AG09319 (cell line): Measurements from ENCODE around the gene HOMER2.

Experiments
- DNase-seq: peaks from one replicate; pipeline ENCODE4 v3.0.0-alpha.2; 2010; ENCODE audit warnings: low read depth; ENCODE audit errors: extremely low read depth
- TF ChIP-seq, protein P1 (sequence below): IDR thresholded peaks from 2 replicates; pipeline ENCODE4 v1.5.1; 2011; ENCODE audit warnings: low read depth, mild to moderate bottlenecking, inconsistent platforms, low read length, moderate library complexity

Gene HOMER2

GRCh38 chr15:82849556-82850512 lies 102.7 kb downstream of the HOMER2 start:
- DNase-seq = peak; percentile 62

DNA sequence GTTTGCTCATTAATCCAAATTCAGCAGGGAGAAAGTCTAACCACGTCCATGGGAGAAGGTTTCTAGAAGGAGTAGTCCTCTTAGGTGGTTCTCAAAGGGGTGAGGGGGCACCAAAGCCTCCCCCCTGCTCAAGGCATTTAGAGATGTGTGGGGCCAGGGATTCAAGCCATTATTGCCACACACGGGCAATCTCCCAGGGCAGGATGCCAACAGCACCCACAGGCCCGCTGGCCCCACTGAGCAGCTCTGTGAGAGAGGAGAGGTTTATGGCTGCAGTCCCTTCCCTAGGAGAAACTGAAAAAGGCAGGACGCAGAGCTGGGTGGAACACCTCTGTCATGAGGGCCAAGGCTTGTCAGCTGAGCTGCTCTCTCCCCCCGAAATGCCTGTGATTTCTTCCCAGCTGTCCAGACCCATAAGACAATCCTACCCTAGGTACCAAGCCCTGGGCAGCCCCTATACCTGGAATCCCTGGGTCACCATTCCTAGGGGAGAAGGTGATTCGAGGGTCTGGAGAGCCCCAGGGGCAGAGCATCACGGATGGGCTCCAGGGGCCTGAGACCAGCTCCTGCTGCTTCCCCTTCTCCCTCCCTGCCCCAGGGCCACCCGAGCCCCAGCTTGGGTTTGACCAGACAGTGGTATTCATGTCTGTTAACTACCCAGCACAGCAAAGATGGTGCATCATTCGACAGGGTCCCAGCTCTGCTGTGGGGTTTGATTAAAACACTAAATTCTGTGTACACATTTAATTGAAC lies 104.1 kb downstream of the HOMER2 start:
- TF ChIP-seq, protein P1, sequence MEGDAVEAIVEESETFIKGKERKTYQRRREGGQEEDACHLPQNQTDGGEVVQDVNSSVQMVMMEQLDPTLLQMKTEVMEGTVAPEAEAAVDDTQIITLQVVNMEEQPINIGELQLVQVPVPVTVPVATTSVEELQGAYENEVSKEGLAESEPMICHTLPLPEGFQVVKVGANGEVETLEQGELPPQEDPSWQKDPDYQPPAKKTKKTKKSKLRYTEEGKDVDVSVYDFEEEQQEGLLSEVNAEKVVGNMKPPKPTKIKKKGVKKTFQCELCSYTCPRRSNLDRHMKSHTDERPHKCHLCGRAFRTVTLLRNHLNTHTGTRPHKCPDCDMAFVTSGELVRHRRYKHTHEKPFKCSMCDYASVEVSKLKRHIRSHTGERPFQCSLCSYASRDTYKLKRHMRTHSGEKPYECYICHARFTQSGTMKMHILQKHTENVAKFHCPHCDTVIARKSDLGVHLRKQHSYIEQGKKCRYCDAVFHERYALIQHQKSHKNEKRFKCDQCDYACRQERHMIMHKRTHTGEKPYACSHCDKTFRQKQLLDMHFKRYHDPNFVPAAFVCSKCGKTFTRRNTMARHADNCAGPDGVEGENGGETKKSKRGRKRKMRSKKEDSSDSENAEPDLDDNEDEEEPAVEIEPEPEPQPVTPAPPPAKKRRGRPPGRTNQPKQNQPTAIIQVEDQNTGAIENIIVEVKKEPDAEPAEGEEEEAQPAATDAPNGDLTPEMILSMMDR = no peak
- DNase-seq = no peak

More at GRCh38 chr15:82849556-82850512, 102.7 kb downstream of the HOMER2 start:
- TF ChIP-seq, protein P1 = peak; percentile 74

DNA sequence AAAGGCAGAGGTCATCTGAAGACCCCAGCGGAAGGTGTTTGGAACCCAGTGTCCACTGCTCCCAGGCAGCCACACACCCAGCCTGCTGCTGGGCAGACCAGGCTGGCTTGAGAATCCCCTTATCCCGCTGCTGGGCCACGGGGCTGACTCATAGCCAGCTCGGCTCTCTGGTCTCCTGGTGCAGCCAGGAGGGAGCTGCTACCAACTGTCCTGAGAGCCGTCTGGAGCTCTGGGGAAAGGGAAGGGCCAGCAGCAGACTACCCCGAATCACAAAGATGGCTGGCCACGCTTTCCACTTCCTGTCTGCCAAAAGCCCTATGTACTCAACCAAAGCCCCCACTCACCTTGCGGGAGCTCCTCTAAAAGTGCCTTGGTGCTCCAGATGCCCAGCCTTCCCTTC lies 104.8 kb downstream of the HOMER2 start:
- TF ChIP-seq, protein P1 = no peak
- DNase-seq = no peak

- TF ChIP-seq, protein P1 = no peak
- no peak for DNase-seq
These were observed 105.9 kb downstream of the HOMER2 start for GRCh38 chr15:82846621-82847020.

DNA sequence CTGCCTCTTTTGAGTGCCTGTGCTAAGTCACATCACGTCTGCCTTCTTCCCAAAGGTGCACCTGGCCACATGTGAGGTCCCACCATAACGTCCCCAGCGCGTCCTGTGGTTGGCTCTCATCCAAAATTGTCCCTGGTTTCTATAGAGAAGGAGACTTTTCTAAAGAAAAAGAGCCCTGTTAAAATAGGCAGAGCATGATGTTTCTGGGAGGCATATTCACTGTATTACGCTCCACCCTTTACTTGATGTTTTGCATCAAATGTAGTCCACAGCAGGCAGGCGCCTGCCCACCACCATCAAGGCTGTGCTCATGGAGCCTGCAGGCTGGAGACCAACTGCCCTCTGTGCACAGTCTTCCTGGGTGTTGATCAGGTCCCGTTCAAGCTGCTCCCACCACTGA lies 106.8 kb downstream of the HOMER2 start:
- DNase-seq = no peak
- TF ChIP-seq, protein P1 = no peak

DNA sequence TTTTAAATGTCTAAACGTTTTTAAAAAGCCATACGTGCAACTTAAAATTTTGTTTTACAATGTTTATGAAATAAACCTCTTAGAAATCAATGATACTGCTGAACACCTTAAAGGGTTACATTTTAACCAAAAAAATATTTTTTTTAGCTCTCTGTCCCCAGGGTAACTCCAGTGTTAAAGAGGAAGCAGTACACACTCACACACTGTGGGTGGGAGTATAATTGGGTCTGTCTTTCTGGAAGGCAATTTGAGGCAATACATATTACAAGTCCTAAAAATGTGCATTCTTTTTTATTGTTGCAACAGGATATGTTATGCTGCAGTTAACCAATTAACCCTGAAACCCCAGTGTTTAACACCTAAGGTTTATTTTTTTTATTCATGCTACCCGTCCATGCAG lies 109.0 kb downstream of the HOMER2 start:
- TF ChIP-seq, protein P1 = no peak
- DNase-seq = no peak

DNA sequence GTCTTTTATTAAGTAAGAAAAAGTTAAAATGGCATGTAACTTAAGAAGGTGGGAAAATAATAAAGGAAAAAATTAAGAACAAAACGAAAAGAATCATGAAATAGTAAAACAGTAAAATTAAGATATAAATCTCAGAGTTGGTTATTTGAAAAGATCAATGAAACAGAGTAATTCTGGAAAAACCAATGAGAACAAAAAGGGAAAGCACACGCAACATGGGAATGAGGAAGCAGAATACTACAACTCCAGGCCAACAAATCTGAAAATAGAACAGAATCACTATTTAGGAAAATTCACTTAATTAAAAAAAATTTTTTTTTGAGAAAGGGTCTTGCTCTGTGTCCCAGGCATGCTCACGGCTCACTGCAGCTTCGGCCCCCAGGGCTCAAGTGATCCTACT lies 112.4 kb downstream of the HOMER2 start:
- DNase-seq = no peak
- TF ChIP-seq, protein P1 = no peak
